HepG2 (cell line): Measurements from ENCODE around the gene RTN1. TPM values are rescaled to one million over a fixed set of nuclear protein-coding genes. Genes with fewer than 3 reads are reported as not detected.
A peak's percentile ranks its signal among the peaks of the same experiment; 100 is the strongest.

ENCODE experiments used
- ERF ChIP-seq: IDR thresholded peaks from 2 replicates; pipeline ENCODE4 v1.6.1; 2018; ENCODE audit warnings: missing biosample characterization, missing genetic modification reagents
- HNRNPLL ChIP-seq: fragments of 200-400 bp; formaldehyde crosslinking; IDR thresholded peaks from 2 replicates; pipeline ENCODE4 v1.6.1; 2017; ENCODE audit warnings: mild to moderate bottlenecking, low read depth, low read length; ENCODE audit not compliant: poor library complexity, severe bottlenecking
- NFAT5 ChIP-seq: sonication (generic); formaldehyde crosslinking; IDR thresholded peaks from 2 replicates; pipeline ENCODE4 v1.4.0; 2020; ENCODE audit warnings: missing genetic modification reagents
- RFX1 ChIP-seq: fragments of 450-650 bp; IDR thresholded peaks from 2 replicates; pipeline ENCODE4 v1.6.1; 2017
- SIX1 ChIP-seq: sonication (generic); formaldehyde crosslinking; IDR thresholded peaks from 2 replicates; pipeline ENCODE4 v1.4.0; 2020; ENCODE audit warnings: missing genetic modification reagents, borderline replicate concordance
- SMC3 ChIP-seq: IDR thresholded peaks from 2 replicates; pipeline ENCODE4 v1.6.1; 2011; ENCODE audit warnings: low read length, improper control_type of control experiment
- STAG1 ChIP-seq: sonication (generic); formaldehyde crosslinking; IDR thresholded peaks from 2 replicates; pipeline ENCODE4 v1.4.0; 2020; ENCODE audit warnings: missing genetic modification reagents
- TCF7 ChIP-seq: sonication (generic); IDR thresholded peaks from 2 replicates; pipeline ENCODE4 v1.6.1; 2016; ENCODE audit warnings: antibody characterized with exemption, low read depth
- ZBTB33 ChIP-seq: sonication (generic); formaldehyde crosslinking; IDR thresholded peaks from 2 replicates; pipeline ENCODE4 v1.4.0; 2020; ENCODE audit warnings: missing genetic modification reagents
- ZIK1 ChIP-seq: sonication (generic); formaldehyde crosslinking; IDR thresholded peaks from 2 replicates; pipeline ENCODE4 v1.5.0; 2020; ENCODE audit warnings: mild to moderate bottlenecking, low read depth, missing genetic modification reagents, borderline replicate concordance
- ZNF687 ChIP-seq: sonication (generic); formaldehyde crosslinking; IDR thresholded peaks from 2 replicates; pipeline ENCODE4 v1.5.1; 2020; ENCODE audit warnings: mild to moderate bottlenecking, missing genetic modification reagents, moderate library complexity
- polyA plus RNA-seq, 8 experiments: library from polyadenylated mRNA; depleted of rRNA in 3 of 8; stranded (reverse) in 7 of 8; unstranded in 1 of 8; fragments of >200 nt; fragmentation: Illumina TruSeq in 4 of 8; extraction: Trizol in 4 of 8; gene quantifications; 2 replicates each; pipeline versions ENCODE4 v1.2.1 to v1.2.3, GENCODE V29; 2011 to 2016; ENCODE audit warnings: low read depth in 4 of 8, missing spikeins in 1 of 8, mixed read lengths in 1 of 8; ENCODE audit not compliant: insufficient read depth in 1 of 8
- total RNA-seq, 5 experiments: library from RNA; depleted of rRNA; stranded (reverse); fragments of >200 nt; fragmentation: Illumina TruSeq; extraction: Trizol; gene quantifications; 2 replicates each; pipeline ENCODE4 v1.2.3, GENCODE V29; 2016; ENCODE audit warnings: low read depth in 1 of 5
- TF ChIP-seq, protein P1 (sequence below): sonication (generic); formaldehyde crosslinking; IDR thresholded peaks from 2 replicates; pipeline ENCODE4 v1.5.0; 2020; ENCODE audit warnings: mild to moderate bottlenecking, missing genetic modification reagents, moderate library complexity

RTN1 gene
- total and polyA plus RNA-seq, 2 of the 13 experiments (the other 11 are each of a cell fraction or from before 2014, with no cell fraction given): 0.04 to 0.18 TPM

GRCh38 chr14:59576332-59577294 lies 294.0 kb downstream of the RTN1 start, which contains the start of gene CCDC175 (continued):
- TF ChIP-seq, protein P1, sequence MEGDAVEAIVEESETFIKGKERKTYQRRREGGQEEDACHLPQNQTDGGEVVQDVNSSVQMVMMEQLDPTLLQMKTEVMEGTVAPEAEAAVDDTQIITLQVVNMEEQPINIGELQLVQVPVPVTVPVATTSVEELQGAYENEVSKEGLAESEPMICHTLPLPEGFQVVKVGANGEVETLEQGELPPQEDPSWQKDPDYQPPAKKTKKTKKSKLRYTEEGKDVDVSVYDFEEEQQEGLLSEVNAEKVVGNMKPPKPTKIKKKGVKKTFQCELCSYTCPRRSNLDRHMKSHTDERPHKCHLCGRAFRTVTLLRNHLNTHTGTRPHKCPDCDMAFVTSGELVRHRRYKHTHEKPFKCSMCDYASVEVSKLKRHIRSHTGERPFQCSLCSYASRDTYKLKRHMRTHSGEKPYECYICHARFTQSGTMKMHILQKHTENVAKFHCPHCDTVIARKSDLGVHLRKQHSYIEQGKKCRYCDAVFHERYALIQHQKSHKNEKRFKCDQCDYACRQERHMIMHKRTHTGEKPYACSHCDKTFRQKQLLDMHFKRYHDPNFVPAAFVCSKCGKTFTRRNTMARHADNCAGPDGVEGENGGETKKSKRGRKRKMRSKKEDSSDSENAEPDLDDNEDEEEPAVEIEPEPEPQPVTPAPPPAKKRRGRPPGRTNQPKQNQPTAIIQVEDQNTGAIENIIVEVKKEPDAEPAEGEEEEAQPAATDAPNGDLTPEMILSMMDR: peak; percentile 78
- TF ChIP-seq SIX1 (CRISPR knock-in tag) (no peak), ERF (CRISPR knock-in tag) (no peak), ZNF687 (CRISPR knock-in tag) (peak; percentile 29; the same call in 1 of the 2 replicates), NFAT5 (CRISPR knock-in tag) (no peak), TCF7 (no peak), ZBTB33 (peak; percentile 43; the same call in 1 of the 2 replicates), HNRNPLL (peak; percentile 19), ZIK1 (CRISPR knock-in tag) (no peak), STAG1 (CRISPR knock-in tag) (peak; percentile 70), RFX1 (peak; percentile 78), SMC3 (peak; percentile 35; the same call in 1 of the 2 replicates)
